GM18870 (cell line): ENCODE data around the gene RBM5.
A peak's percentile ranks its signal among the peaks of the same experiment; 100 is the strongest.
"Not testable (repeated sequence)": the region's sequence is repeated elsewhere in the genome, so short reads cannot be mapped to it uniquely, and the experiment has no call there.

Source experiments
- ATAC-seq: cut with Tn5 transposase; IDR thresholded peaks from one replicate; pipeline ENCODE4 v1.9.1; 2021; ENCODE audit warnings: moderate library complexity; ENCODE audit not compliant: unreplicated experiment

The RBM5 gene

DNA sequence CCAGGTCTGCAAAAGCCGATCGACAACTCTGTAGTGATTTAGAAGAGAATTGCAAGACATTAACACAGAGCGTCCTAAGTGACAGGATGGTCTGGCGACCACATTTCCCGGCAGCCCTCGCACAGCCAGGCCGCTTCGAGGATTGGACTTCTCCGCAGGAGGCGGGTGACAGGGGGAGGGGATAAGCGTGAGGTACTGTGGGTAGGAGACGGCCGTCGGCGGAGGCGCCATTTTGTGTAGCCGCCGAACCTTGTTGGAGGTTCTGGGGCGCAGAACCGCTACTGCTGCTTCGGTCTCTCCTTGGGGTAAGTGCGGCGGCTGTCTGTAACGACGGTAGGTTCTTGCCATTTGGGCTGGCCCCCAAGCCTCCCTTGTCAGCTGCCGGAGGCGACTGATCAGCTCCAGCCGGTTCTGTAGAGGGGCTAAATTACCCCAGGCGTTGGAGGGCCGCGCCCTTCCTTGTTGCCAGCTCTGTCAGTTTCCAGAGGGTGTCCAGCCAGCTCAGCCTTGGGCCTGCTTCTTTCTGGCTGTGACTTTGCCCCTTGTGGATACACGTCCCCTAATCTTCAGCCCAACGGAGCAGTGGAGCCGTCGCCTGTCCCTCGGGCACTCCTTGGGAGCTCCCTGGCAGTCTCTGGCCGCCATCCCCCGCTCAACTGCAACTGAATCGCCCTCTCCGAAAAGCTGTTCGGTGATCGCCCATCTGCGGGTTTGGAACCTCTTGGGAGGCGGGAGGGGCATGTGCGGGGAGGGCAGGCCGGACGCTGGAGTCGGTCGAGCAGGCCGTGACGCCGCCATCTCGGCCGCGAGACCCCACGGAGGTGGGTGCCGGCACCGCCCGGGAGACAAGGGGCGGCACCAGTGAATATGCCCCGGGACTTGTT lies at the start of gene RBM5:
Gene RBM5 (plus strand): TSS at position 195 of the 884 bp plus-strand sequence. CDS start 1,516 bp downstream, outside the sequence.
- ATAC-seq = peak; percentile 89

GRCh38 chr3:50044976-50045375 lies 43.7 kb upstream of the RBM5 start:
- ATAC-seq = no peak

DNA sequence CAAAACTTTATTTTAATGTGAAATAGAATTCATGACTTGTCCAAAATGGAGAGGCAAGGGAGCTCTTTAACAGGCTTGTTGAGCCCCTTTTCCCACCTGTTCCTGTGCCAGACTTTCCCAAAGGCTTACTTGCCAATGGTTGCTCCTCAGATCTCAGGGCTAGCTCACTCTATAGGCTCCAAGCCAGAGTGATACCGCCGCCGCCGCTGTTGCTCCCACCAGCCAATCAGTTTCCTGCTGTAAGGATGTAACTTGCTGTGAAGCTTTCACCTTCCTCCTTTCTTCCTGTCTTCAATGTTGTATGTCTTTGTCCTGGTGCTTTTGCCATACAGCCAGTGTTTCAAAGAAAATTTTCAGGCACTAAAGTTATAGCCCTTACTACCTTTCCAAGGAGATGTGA lies 41.3 kb upstream of the RBM5 start:
- ATAC-seq = no peak

DNA sequence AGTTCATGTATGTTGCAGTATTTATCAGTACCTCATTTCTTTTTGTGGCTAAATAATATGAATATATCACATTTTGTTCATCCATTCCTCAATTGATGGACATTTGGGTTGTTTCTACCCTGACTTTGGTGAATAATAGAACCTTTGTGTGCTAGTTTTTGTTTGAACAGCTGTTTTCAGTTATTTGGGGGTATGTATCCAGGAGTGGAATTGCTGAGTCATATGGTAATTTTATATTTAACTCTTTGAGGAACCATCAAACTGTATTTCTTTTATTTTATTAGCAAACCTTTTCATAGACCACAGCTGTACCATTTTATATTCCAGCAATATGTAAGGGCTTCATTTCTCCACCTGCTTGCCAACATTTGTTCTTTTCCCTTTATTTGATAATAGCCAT lies 38.4 kb upstream of the RBM5 start:
- no peak for ATAC-seq

DNA sequence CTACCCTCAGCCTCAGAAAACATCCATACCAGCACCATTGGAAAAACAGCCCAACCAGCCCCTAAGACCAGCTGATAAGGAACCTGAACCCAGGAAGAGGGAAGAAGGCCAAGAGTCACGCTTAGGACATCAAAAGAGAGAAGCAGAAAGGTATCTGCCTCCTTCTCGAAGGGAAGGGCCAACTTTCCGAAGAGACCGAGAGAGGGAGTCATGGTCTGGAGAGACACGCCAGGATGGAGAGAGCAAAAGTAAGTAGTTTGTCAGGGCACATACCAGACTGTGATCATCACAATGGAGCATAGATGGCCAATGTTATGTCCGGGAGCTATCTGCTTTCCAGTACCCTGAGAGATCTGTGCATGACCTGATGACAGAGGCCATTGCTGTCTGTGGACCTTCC lies 31.0 kb upstream of the RBM5 start:
- ATAC-seq = no peak

GRCh38 chr3:50068134-50068533 lies 20.6 kb upstream of the RBM5 start:
- ATAC-seq = no peak

- no peak for ATAC-seq
Observed at GRCh38 chr3:50078091-50078490, 10.6 kb upstream of the RBM5 start.

GRCh38 chr3:50078622-50079021 lies 10.1 kb upstream of the RBM5 start:
- no peak for ATAC-seq

DNA sequence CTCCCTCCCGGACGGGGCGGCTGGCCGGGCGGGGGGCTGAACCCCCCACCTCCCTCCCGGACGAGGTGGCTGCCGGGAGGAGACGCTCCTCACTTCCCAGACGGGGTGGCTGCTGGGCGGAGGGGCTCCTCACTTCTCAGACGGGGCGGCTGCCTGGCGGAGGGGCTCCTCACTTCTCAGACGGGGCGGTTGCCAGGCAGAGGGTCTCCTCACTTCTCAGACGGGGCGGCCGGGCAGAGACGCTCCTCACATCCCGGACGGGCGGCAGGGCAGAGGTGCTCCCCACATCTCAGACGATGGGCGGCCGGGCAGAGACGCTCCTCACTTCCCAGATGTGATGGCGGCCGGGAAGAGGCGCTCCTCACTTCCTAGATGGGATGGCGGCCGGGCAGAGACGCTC lies 3.8 kb upstream of the RBM5 start:
- ATAC-seq = not testable (repeated sequence)

DNA sequence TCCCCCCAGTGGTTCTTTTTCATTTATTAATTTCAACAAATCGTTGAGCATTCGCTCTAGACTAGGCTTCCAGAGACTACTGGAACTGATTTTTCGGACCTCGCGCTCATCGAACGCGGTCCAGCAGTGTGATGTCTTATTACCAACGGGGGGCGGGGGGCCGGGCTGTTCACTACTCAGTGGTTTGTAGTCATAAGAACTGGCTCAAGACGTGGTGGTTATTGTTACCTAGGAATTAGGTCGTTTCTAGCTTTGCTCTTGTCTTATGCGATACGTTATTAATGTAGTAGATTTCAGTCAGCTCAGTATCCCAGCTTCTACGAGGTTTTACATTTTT lies 858 bp downstream of the RBM5 start:
- no peak for ATAC-seq

GRCh38 chr3:50090984-50091383 lies 2.3 kb downstream of the RBM5 start:
- ATAC-seq = no peak

DNA sequence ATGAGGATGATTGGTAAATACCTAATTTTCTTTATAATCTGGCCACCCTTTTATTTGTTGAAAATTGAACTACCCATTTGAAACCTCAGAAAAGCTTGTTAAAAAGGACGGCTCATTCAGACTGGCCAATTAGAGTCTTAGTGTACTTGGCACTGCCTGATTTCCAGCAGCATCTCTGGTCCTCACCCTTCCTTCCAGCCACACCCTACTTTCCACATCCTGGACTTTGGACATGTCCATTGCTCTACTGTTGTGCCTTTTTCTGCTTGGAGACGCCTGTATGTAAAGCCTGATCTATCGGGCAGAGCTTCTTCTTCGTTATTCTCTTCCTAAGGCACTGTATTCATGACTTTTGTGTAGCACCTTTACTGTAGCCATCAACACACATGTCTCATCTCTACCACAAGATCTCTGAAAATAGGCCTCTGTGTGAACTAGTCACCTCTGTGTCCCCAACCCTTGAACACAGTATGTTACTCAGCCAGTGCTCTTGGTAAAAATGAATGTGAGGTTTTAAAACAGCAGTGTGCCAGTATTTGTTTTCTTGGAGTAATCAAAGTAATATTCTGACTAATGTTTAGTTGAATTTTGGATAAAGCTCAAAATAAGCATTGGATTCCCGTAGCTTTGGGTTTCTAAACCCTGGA lies 6.8 kb downstream of the RBM5 start:
- no peak for ATAC-seq

DNA sequence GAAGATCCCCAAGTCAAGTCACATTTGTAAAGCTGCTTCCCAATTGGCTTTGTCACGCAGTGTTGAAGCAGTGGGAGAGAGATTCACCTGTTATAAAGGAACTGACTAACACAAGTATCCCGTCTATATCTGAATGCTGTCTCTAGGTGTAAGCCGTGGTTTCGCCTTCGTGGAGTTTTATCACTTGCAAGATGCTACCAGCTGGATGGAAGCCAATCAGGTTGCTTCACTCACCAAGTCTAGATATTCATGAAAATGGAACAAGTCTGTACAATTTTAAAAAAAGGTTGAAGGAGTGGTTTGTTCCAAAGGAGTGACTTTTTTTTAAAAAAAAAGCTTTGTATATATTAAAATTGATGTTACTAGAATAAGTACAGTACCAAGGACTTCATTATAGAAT lies 11.7 kb downstream of the RBM5 start:
- no peak for ATAC-seq

DNA sequence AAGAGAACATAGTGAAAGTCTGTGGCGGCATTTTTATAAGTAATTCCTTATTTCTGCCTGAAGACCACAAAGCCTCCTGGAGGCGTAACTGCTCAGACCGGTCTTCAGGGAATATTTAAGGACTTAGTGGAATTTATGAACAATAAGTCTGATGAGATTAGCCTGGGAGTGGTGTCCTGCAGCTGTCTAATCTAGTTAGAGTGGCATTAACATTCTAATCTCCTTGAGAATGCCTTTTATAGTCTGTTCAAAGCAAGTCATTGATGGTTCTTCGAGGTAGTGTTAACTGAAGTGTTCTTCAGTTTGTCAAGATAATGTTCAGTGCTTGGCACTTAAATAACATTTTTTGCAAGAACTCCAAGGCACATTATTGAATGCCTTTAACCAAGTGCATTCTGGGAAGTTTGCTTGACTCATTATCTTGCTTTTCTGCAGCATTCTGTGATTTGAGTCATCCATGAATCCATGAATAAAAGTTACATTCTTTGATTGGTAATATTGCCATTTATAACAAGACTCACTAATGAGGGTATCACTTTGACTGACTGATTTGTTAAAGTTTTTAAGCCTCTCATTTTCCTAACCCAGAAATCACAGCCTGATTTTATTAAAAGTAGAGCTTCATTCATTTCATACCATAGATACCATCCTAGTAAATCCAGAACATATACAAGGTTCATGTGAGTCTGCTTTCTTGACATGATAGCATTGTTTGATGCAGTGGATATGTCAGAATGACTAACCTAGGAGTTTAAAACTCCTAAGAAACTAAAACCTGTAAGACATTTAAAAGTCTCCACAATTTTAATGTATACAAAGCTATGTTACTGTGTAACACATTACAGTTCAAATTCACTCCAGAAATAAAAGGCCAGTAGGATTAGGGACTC lies 12.5 kb downstream of the RBM5 start:
- no peak for ATAC-seq

DNA sequence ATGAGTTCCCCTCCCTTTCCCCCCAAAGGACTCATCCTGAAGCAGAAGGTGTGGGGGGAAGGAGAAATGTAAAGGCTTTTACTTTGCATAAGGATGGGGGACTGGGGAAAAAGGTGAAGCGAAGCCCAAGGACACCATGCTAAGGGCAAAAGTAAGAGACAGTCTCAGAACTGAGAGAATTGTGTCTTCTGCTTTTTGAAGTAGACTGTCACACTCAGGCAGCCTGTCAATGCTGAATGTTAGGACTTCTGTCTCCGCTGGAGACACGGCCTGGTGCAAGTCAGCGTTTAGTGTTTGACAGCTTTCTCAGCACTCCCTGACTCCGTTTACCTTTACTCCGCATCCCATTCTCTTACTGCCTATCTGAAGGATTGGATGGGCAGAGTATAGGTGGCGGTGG lies 13.8 kb downstream of the RBM5 start:
- no peak for ATAC-seq

DNA sequence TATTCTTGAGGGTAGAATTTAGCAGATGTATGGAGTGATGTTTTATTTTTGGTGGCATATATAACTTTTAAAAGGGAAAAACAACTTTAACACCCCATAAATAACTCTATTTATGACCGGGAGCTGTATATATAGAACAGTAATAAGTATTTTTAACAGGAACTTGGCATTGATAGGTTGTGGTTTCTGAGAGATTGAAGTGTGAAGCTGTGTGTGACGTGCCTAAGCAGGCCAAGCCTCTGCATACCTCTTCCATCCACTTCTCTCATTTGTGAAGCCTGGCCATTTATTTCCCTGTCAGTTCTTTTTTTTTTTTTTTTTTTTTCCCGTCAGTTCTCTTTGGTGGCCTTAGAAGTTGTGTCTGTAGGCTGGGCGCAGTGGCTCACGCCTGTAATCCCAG lies 23.0 kb downstream of the RBM5 start:
- no peak for ATAC-seq

GRCh38 chr3:50112462-50112861 lies 23.7 kb downstream of the RBM5 start:
- ATAC-seq = no peak

DNA sequence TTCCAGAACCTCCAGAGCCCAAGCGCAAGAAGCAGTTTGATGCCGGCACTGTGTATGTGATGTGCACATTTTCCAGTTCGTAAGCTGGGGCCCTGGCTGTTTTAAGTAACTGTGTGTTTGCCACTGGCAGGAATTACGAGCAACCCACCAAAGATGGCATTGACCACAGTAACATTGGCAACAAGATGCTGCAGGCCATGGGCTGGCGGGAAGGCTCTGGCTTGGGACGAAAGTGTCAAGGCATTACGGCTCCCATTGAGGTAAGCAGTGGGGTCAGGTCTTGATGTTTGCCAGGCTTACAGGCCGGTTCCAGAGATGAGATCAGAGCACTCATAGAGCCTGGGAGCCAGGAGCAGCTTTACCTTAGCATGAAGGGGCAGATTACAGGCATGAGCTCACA lies 28.4 kb downstream of the RBM5 start:
- no peak for ATAC-seq

DNA sequence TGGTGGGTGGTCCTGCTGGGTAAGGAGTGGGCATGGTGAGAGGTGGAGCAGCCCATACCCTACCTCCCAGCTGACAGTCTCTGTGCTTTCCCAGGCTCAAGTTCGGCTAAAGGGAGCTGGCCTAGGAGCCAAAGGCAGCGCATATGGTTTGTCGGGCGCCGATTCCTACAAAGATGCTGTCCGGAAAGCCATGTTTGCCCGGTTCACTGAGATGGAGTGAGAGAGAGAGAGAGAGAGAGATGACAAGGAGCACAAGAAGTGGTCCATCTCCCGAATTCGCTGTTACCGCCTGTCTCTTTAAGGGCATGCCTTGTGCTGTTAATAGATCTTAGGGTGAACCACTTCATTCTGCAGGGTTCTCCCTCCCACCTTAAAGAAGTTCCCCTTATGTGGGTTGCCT lies 29.5 kb downstream of the RBM5 start:
- no peak for ATAC-seq

- ATAC-seq = no peak
Observed at GRCh38 chr3:50119786-50120185, 31.1 kb downstream of the RBM5 start.

- ATAC-seq = no peak
Observed at GRCh38 chr3:50120364-50121071, 31.8 kb downstream of the RBM5 start.
